HG03442 (cell line): ENCODE data around the gene VAPA.
"Not testable (repeated sequence)": the region's sequence is repeated elsewhere in the genome, so short reads cannot be mapped to it uniquely, and the experiment has no call there.

Experiments used
- ATAC-seq: cut with Tn5 transposase; IDR thresholded peaks from one replicate; pipeline ENCODE4 v1.9.1; 2021; ENCODE audit warnings: mild to moderate bottlenecking, moderate library complexity; ENCODE audit not compliant: unreplicated experiment

The VAPA gene

DNA sequence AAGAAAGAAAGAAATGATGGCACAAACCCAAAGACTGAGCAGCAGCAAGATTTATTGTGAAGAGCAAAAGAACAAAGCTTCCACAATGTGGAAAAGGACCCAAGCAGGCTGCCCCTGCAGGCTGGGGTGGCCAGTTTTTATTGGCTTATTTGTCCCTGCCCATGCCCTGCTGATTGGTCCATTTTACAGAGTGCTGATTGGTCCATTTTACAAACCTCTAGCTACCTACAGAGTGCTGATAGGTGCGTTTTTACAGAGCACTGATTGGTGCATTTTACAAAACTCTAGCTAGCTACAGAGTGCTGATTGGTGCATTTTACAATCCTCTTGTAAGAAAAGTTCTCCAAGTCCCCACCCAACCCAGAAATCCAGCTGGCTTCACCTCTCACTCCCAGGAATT lies 1.5 kb upstream of the VAPA start:
- not testable (repeated sequence) for ATAC-seq

DNA sequence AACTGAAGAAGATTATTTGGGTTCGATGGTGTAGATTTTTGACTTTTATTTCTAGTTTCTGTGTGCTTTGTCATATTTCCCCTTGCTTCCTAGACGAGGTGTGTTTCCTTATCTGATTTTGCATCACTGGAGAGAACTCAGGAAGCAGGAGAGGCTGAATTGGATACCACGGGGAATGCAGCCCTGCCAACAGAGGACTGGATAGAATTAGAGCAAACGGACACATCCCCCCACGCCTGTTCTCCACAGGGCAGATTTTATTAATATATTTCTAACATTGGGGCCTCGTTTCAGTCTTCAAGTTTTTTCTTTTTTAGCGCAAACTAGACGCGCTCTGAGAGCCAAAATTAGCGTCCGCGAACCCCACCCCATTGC lies 678 bp upstream of the VAPA start:
- ATAC-seq = no peak

DNA sequence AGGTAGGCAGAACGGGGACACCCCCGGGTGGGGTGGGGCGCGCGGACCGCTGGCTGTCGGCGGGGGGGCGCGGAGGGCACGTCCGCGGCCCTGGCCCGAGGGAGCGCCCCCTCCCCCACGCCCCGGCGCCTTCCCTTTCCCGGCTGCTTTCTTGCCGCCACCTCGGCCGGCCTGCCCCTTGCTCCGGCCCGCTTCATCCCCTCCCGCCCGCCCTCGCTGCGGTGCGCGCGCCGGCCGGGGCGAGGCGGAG lies 443 bp downstream of the VAPA start:
- ATAC-seq = peak; percentile 21

DNA sequence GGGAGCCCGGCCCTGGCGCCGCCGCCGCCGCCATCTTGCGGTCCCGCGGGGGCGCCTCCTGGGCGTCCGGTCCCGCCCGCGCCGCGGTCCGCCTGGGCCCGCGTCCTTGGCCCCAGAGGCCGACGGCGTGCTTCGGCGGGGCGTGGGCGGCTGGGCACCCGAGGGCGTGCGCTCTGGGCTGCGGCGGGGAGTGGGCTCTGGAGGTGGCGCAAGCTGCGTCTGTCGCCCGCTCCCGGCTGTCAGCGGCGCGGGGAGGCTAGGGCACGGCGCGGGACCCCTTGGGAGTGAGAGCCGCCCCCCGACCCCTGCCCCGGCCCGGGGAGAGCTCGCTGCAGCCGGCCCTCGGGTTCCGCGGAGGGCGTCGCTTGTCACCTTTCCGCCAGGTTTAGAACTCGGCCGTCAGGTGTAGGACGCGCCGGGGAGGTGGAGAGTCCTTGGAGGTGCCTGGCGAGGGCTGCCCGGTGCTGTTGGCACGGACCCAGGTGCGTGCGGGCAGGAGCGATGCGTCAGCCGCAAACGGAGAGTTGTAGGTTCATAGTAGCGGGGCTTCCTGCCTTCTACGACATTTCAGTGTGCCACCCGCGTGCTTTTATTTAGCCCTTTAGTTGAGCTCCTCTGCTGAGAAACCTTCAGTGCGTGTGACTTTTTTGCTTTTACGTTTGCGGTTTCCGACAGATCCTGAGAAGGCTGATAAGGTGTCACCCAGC lies 921 bp downstream of the VAPA start:
- ATAC-seq = peak; percentile 19

DNA sequence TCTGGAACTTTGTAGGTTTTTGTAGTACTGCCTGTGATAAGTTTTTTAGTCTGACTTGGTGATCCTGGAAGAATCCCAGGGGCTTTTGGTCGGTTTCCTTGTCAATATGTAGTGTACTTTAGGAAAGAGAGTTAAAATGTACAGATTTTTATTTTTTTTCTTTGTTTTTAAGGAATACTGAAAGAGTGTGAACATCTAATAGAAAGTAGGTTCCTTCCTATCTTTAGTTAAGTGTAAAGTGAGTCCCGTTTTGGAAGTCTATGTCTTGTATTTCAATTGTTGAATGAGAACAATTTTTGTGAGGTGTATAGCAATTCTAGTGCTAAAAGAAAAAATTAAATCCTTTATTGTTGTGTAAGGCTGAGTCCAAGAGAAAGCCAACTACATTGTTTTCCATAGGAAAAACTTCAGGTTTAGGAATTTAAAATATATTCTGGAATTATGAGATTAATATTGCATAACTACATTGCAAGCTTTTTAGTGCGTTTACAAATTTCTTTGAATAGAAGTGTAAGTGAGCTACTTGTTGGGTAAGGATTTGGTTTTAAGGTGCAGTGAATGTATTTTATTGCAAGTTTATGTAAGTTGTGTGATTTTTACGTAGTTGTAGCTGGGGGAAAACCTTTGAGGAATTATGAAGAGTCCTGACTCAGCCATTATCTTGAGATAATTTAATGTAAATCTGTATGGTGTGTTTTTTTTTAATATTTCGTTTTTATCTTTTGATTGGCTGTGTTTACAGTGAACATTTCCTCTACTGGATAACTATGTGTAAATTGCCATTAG lies 1.7 kb downstream of the VAPA start:
- ATAC-seq = no peak

DNA sequence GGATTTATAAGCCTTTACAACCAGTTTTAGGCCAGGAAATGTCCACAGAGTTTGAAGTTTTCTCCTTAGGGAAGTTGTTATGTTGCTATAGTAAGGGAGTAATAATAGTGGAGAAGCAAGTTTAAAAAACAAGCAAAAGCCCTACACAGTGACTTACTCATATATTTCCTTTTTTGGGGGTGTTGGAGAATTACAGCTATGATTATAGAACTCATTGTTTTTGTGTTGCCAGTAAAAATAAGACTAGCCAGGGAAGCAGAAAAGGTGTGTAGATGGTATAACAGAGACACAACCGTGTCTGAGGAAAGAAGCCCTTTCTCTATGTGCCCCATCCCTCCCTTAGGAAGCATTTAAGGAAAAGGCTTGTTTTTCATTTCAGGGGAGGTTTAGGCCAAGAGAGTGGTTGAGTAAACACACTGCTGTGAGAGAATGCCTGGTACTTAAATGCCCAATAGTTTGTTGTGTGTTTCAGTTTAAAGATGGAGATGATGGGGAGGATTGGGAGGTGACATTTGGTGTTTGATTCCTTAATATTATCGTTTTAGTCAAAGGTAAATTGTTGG lies 2.3 kb downstream of the VAPA start:
- no peak for ATAC-seq

DNA sequence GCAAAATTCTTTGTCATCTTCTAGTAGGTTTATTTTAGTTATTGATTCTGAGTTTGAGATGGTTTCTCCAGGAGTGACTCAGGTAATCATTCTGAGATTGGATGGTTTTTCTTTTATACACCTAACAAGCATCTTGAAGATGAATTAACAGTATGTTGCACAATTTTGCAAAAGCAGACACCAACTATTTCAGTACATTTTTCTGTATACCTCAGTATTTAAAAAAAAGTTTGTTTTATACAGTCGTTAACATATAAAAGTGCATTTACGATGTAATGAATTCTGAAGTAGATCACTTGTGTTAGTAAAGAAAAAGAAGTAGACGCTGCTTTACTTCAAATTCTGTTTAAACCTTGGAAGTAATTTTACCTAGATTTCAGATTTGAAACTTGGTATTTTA lies 3.0 kb downstream of the VAPA start:
- no peak for ATAC-seq

DNA sequence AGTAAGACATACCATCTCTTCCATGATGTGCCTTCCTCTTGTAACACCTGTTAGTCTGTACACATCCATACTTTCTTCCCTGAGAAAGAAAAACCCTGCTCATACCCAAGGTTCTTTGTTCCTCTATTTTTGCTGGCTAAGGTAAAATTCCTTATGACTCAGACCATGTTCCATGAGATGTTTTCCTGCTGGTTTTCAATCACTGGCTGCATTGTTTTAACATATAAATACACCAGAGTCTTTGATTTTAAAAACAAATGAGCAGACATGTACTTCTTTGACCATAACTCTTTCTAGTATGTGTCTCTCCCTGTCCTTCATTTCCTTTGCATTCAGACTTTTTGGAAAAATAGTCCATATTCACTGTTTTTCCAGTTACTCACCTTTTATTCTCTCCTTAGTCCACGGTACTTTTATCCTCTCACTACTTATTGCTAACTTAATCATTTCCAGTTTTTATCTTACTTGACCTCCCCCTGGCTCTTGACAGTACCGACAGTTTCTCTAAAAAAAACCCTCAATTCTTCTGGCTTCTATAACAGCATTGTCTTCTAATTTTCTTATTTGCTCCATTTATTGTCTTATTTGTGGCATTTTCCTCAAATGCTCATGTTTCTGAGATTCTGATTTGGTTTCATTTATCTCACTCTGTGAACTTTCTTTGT lies 4.3 kb downstream of the VAPA start:
- no peak for ATAC-seq

DNA sequence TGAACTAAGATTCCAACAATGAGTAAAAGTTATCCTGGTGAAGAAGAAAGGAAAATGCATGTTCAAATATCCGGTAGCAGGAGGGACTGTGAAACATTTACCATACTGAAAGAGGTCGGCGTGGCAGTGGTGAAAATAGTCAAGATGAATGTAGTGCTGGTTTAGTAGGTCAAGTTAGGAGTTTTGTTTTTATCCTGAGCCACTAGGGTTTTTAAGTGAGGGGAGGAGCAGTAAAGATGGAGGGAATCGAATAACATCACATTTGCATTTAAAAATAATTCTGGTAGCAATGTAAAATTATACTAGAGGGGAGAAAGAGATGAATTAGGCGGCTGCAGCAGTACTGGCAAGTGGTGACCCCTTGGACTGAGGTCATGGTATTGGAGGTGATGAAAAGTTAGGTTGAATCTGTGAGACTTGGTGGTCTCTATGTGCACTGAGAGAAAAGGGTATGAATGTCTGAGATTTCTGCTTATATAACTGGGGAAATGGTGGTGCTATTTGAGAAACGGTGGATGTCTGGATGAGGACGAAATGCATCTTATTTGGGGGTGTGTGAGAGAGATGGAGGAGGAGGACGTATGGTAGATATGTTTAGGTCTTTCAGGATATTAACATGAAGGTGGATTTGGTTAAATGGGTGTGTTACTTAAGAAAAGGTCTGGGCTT lies 5.9 kb downstream of the VAPA start:
- no peak for ATAC-seq

DNA sequence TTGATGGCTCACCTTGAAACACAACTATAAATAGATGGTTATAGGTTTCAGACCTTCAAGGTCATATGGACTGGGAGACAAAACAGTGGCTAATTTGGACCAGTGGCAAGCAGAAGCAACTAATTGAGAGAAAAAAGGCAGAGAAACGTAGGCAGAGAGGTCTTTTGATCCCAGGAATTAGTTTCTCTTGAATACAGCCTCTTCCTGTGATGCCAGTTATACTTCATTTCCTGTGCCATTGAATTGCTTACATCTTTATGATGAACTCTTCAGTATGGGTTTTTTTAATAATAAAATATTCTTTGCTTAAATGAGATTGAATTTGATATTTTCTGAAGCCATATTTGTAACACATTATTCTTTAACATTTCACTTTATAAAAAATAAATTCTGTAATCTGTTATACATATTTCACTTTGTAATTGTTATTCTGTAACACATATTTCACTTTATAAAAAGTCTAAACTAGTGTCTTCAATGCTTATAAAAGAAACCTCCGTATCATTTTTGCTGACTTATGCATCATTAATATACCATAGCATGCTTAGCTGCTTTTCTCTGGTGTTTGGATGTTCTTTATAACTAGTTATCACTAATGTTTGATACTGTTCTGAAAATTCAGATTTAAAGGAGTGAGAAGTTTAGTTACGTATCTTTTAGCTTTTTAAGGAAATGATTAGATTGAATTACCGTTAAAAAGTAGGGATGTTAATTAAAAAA lies 8.9 kb downstream of the VAPA start:
- no peak for ATAC-seq

DNA sequence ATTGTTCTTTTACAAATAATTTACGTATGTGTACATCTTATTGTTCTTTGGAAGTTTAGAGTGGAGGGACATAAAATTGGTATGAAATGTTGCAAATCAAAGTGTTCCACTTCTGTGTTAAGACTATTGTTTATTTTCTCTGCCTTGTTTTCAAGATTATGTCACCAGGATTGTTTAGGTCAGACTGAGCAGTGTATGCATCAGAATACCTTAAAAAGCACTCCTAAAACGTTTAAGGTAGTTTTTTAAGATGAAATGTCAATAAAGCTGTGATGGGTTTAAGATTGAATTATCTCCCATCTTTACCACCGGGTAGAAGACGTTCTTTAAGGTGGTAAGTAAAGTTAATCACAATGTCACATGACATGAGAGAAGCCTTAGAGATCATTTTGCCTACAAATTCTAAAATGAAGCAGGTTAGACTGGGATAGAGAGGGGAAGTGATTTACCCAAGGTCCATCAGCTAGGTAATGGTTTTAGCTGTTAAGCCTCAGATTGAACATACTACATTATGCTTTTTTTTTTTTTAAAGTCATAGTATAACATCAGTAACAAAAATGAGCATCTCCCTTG lies 10.6 kb downstream of the VAPA start:
- ATAC-seq = no peak

DNA sequence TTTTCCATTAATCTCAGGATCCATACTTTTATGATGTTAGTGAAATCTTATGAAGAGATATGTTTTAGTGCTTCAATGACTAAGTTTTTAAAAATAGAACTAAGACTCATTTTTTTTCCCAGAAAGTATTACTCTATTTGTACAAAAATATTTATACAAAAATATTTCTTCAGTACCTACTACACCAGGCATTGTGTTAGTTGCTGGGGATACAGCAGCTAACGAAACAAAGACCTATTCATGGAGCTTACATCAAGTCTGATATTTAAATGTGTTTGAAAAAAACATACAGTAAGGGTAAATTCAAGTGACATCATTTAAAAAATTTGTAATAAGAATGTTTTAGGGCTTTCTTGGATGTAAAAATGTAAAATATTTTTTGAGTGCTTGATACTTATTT lies 11.6 kb downstream of the VAPA start:
- no peak for ATAC-seq

DNA sequence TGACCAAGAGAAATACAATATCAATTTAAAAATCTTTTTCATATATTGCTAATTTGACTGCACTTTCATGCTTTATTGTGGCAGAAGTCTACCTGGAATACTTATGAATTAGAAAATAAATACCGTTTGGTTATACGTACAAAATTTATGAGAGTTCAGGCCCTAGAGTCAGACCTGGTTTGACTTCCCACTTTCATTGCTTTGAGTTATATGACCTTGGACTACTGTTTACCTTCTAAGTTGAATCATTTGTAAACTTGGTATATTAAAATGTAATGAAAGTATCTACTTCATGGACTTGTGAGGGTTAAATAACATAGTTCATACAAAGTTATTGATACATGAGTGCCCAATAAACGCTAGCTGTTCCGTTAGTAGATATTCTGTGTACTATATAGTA lies 12.0 kb downstream of the VAPA start:
- no peak for ATAC-seq

DNA sequence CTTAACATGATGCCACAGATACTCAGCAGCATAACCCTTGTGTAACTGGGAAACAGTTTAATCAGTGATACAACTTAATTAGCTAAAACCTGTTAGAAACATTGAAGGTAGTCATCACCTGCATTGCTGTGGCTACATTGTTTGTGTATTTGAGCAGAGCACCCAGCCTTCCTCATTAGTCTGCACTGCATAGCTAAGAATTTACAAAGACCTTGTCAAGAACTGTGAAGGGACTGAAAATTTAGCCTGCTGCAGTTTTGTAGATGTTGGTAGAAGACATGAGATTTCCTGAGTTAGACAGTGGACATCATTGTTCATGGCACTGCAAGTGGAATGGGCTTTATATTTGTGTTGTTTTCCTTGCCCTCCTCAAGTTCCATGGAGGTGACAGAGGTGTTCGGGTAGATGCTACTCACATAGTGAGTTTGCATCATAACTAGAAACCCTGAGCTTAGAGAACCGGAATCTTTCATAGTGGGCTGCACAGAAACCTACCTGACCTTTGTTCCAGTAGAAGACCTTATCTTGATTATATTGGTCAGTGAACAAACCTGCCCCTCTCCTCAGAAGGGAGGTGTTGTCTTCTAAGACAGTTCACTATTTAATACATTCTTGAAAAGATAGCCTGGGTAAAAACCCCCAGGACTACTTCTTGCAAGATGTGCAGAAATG lies 12.5 kb downstream of the VAPA start:
- ATAC-seq = no peak

DNA sequence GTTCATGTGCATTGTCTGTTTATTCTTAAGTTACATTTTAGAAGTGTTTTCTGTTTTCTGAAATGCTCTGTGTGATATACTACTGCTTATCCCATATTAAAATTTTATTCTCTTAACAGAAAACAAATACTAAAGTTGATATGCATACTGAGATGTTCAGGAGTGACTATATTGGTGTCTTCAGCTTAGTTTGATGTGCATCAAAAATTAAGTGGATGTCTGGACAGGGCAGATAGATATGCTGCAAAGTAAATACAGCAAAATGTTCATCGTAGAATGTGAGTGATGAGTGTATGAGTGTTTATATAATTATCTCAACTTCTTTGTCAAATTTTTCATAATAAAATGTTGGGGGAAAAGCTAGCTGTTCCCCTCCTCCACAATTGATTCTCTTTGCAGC lies 13.2 kb downstream of the VAPA start:
- ATAC-seq = no peak

DNA sequence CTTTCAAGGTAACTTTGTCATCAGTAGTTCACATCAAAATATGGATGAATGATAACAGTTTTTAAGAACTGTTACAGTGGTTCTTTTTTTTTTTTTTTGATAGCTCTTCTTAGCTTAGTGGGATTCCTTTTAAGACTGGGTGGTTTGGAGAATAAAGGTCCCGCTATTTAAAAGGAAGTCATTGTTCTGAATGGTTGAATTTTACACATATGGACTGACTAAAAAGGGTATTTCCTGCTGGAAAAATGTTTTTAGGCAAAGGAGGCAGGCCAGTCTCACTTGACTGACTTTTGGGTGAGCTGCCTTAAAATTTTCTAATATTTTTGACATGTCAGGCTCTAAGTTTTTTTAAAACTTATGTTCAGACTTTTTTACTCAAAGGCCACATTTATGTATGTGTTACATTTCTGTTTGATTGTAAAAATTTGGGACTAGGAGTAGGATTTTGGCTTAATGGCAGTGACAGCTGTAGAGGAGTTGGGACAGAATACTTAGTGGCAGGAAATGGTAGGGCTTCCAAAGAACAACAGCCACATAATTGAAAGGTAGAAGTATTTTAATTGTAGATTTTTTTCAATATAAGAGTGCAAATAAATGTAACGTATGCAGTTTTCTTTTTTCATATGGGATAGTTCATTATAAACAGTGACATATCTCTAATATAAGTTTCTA lies 13.7 kb downstream of the VAPA start:
- ATAC-seq = no peak

DNA sequence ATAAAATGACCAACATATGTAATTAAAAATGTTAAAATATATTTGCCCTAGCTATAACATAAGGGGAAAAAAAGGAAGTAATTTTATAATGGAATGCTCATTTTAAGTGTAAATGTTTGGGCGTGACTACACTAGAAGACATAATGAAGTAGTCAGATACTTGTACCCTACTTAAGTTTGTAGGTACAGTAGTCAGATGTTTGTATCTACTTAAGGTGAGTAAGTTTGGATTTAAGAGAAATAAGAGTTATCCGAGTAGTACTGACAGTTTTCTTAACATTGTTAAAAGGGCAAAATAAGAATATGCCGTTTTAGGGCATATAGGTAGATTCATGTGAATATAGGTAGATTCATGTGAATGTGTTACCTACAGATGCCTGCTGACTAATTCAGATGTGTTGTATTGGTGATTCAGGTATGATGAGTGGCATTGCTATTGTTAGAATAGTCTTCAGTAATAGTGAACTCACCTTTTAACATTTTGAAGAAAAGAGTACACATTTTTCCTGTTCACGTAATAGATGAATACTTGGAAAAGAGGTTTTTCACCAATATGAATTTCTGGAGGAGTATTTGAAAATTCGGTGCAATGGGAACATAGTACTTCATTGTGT lies 14.9 kb downstream of the VAPA start:
- ATAC-seq = no peak

DNA sequence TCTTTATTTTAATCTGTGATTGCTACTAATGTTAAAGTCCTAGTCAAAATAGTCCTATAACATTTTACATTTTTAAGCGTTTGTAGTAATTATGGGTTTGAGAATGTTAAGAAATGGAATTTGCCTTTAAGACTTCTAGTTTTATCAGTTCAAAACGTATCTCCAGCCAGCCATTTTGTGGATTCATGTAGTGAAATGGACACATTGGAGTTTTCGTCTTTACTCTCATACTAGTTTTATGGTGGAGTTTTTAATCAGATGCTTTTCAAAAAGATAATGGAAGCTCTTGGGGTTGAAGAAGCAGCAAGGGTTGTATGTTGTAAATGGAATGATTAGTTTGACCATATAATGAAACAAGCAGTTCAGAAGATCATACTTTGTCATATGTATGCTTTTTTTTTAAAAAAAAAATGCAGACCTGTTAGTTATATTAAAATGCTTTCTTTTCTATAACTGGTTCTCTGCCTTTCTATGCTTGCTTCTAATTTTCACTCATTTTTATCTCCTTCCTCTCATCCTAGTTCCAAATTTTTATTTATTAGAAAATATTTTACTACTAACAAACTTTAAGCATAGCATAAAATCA lies 16.6 kb downstream of the VAPA start:
- ATAC-seq = no peak

DNA sequence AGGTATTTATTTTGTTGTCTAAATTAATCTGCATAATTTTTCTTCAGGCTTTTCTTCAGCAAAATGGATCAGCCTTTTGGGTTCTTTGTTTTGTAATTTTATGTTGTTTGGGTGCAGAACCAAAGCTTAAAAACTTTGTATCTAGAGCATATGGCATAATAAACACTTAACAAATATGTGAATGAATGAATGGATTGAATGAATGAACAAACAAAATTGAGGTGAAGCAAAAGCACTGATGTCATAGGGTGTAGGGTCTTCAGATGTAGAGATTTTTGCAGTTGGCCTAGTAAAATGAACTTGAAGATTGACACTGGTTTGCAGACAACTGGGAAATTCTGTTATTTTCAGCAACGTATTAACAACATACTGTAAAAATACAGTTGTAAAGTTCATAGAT lies 17.3 kb downstream of the VAPA start:
- ATAC-seq = no peak
